ENCODE results near the gene DAZAP2. TPM values are rescaled to one million over a fixed set of nuclear protein-coding genes. Genes with fewer than 3 reads are reported as not detected.
"Not testable (repeated sequence)": the region's sequence is repeated elsewhere in the genome, so short reads cannot be mapped to it uniquely, and the experiment has no call there.

DAZAP2 gene
- total RNA-seq, 2 experiments from 2014 or later = 131 to 137 TPM

DNA sequence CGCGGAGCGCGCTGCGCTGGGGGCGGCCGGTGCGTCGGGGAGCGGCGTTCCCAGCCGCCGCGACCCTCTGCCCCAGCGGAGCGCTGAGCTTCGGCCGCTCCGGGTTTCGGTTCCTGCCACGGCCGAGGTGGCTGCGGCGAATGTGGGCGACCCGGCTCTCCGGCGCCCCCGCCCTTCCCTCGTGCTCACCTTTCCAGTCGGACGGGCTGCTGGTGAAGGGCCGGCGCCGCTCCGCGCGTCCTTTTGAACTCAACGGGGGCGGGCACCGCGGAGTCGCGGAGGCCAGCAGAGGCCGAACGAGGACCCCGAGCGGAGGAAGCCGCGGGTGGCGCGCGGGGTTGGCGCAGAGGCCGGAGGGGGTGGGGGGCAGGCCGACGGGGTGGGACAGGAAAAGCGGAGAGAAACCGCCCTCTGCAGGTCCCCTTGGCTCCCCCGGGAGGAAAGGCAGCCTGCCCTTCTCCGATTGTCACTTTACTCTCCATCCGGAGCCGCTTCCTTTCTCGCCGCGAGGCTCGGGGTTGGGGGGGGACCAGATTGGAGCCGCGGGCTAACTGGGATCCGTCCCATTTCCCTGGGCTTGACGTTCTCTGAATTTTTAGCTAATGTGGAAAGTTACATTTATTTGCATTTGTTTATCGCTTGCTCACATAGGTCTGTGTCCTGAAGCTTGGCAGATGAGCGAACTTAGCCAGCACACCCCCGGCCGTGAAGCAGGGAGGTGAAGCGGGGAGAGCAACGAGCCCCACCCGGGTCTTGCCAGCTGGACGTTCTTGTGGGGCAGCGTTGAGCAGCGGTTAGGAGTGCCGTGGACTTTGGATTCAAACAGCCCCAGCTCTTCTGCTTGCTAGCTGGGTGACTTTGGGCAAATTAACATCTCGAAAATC is 31.7 kb downstream of the DAZAP2 start, which contains the start of gene SMAGP:
Gene SMAGP, minus strand, starts transcription at position 349 of the 884 bp plus-strand sequence. CDS start 1,137 bp downstream, outside the sequence.
- ChIA-PET CTCF (ENCODE audit: unreplicated experiment) (interaction anchor here (0.6 to 1.2 kb wide), 2 partner anchors 53 to 71 kb away, joined by 3 to 4 read pairs; no protein-coding TSS in a partner anchor), POLR2A (interaction anchor here (0.7 to 1.0 kb wide), 5 partner anchors 10 to 71 kb away, joined by 3 to 4 read pairs (median 3); no protein-coding TSS in a partner anchor)
- no peaks in the 10 kb centered on the region for H3K9me3 ChIP-seq (ENCODE audit: low read length)
- no peak within 1 kb of the TSS for H3K27ac ChIP-seq (ENCODE audit: low read depth, low read length, poor library complexity, severe bottlenecking)
- peak within 1 kb of the TSS; percentile 57 for H2AFZ ChIP-seq (ENCODE audit: low read length)
- intact Hi-C loops (cut with micrococcal nuclease; ENCODE audit: unreplicated experiment) = loop anchor here (2.0 kb wide), 1 partner anchor 52 kb away; no protein-coding TSS in a partner anchor
- H3K4me3 ChIP-seq (ENCODE audit: low read depth, low read length, poor library complexity, severe bottlenecking) = peak within 1 kb of the TSS; percentile 70
- peak within 1 kb of the TSS; percentile 89 for H3K4me2 ChIP-seq (ENCODE audit: low read length)
- H3K9me2 ChIP-seq (ENCODE audit: insufficient read depth, low read length) = no peaks in the 10 kb centered on the region
- H4K20me1 ChIP-seq (ENCODE audit: insufficient read depth, low read length) = no peaks in the 10 kb centered on the region
- no peaks in the 10 kb centered on the region for H3K79me2 ChIP-seq (ENCODE audit: insufficient read depth, low read depth, low read length)
- peaks cover 8% of the 10 kb centered on the region for H3K4me1 ChIP-seq (ENCODE audit: insufficient read depth, low read length, poor library complexity, severe bottlenecking)
- TF ChIP-seq EZH2phosphoT487 (IDR thresholded peaks at IDR 0.05; ENCODE audit: borderline replicate concordance, low read depth, low read length) = no peak
- TF ChIP-seq, protein P1, sequence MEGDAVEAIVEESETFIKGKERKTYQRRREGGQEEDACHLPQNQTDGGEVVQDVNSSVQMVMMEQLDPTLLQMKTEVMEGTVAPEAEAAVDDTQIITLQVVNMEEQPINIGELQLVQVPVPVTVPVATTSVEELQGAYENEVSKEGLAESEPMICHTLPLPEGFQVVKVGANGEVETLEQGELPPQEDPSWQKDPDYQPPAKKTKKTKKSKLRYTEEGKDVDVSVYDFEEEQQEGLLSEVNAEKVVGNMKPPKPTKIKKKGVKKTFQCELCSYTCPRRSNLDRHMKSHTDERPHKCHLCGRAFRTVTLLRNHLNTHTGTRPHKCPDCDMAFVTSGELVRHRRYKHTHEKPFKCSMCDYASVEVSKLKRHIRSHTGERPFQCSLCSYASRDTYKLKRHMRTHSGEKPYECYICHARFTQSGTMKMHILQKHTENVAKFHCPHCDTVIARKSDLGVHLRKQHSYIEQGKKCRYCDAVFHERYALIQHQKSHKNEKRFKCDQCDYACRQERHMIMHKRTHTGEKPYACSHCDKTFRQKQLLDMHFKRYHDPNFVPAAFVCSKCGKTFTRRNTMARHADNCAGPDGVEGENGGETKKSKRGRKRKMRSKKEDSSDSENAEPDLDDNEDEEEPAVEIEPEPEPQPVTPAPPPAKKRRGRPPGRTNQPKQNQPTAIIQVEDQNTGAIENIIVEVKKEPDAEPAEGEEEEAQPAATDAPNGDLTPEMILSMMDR (conservative IDR thresholded peaks at IDR 0.05; ENCODE audit: low read length) = no peak; the same call in 1 of the 2 replicates
- no TSS peak for BruUV-seq (replicated peaks)
- no peaks in the 10 kb centered on the region for H3K36me3 ChIP-seq (ENCODE audit: insufficient read depth, low read length)
- peak; percentile 66 for DNase-seq (ENCODE audit: low spot score)

DNA sequence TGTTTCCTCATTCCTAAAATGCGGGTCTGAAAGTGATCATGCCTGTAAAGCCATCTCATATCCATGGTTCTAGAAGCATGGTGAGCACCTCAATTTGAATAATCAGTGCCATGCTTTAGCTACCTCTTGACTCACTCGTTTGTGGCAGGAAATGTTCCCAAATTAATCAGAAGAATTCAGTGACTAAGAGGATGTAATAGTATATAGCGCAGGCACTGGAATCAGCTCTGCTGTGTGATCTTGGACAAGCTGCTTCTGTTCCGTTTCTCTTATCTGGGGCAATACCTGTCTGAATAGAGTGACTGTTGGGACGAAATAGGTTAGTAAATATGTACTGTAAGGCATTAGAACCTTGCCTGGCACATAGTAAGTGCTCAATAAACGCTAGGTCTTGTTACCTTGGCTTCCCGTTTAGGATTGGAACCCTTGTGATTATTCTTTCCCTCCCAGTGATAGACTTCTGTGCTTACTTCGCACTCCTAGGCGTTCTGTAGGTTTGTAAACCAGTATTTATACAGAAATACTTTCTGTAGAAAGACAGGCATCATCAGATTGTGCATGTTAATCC is 32.4 kb downstream of the DAZAP2 start:
- Histone ChIP-seq H3K9me2 (ENCODE audit: insufficient read depth, low read length) (no peaks in the 10 kb centered on the region), H2AFZ (ENCODE audit: low read length) (peak overlapping the region; percentile 57; the same call in 1 of the 2 replicates), H3K9me3 (ENCODE audit: low read length) (no peaks in the 10 kb centered on the region), H3K36me3 (ENCODE audit: insufficient read depth, low read length) (no peaks in the 10 kb centered on the region), H3K4me3 (ENCODE audit: low read depth, low read length, poor library complexity, severe bottlenecking) (peak overlapping the region; percentile 70), H3K4me1 (ENCODE audit: insufficient read depth, low read length, poor library complexity, severe bottlenecking) (peaks cover 8% of the 10 kb centered on the region), H4K20me1 (ENCODE audit: insufficient read depth, low read length) (no peaks in the 10 kb centered on the region), H3K4me2 (ENCODE audit: low read length) (peak overlapping the region; percentile 89), H3K79me2 (ENCODE audit: insufficient read depth, low read depth, low read length) (no peaks in the 10 kb centered on the region), H3K27ac (ENCODE audit: low read depth, low read length, poor library complexity, severe bottlenecking) (no peak overlapping the region)
- intact Hi-C loops (cut with micrococcal nuclease; ENCODE audit: unreplicated experiment) = loop anchor here (2.0 kb wide), 1 partner anchor 52 kb away; no protein-coding TSS in a partner anchor
- BruUV-seq (replicated peaks) = no TSS peak
- ChIA-PET POLR2A (interaction anchor here (0.7 to 1.0 kb wide), 5 partner anchors 10 to 70 kb away, joined by 3 to 4 read pairs (median 3); no protein-coding TSS in a partner anchor), CTCF (ENCODE audit: unreplicated experiment) (interaction anchor here (0.6 to 1.2 kb wide), 2 partner anchors 52 to 70 kb away, joined by 3 to 4 read pairs; no protein-coding TSS in a partner anchor)
- no peak for DNase-seq (ENCODE audit: low spot score)
- no peak for TF ChIP-seq EZH2phosphoT487 (IDR thresholded peaks at IDR 0.05; ENCODE audit: borderline replicate concordance, low read depth, low read length)
- TF ChIP-seq, protein P1 (conservative IDR thresholded peaks at IDR 0.05; ENCODE audit: low read length) = no peak

- POLR2A ChIA-PET = interaction anchor here (0.6 to 0.7 kb wide), 3 partner anchors 46 to 63 kb away, joined by 3 to 4 read pairs (median 3); no protein-coding TSS in a partner anchor
- intact Hi-C loops (cut with micrococcal nuclease; ENCODE audit: unreplicated experiment) = not testable (repeated sequence)
Observed at GRCh38 chr12:51272810-51273209, 34.2 kb downstream of the DAZAP2 start.

More at GRCh38 chr12:51272810-51273209, 34.2 kb downstream of the DAZAP2 start:
- DNase-seq (ENCODE audit: low spot score); H3K79me2 ChIP-seq (ENCODE audit: insufficient read depth, low read depth, low read length); H3K4me1 ChIP-seq (ENCODE audit: insufficient read depth, low read length, poor library complexity, severe bottlenecking); H4K20me1 ChIP-seq (ENCODE audit: insufficient read depth, low read length); H3K36me3 ChIP-seq (ENCODE audit: insufficient read depth, low read length); H3K9me3 ChIP-seq (ENCODE audit: low read length); BruUV-seq (replicated peaks); CTCF ChIA-PET (ENCODE audit: unreplicated experiment); H3K4me2 ChIP-seq (ENCODE audit: low read length); H3K27ac ChIP-seq (ENCODE audit: low read depth, low read length, poor library complexity, severe bottlenecking); H3K9me2 ChIP-seq (ENCODE audit: insufficient read depth, low read length); H2AFZ ChIP-seq (ENCODE audit: low read length); H3K4me3 ChIP-seq (ENCODE audit: low read depth, low read length, poor library complexity, severe bottlenecking): not testable (repeated sequence)

All from OCI-LY7 (cell line).